HUES64 (cell line): Measurements from ENCODE around the gene PXDN.
"Not testable (repeated sequence)": the region's sequence is repeated elsewhere in the genome, so short reads cannot be mapped to it uniquely, and the experiment has no call there.

Experiments
- H3K27ac ChIP-seq: 2 replicates; pipeline ENCODE4 v1.7.0; 2013; ENCODE audit warnings: low read depth, low read length, inconsistent platforms
- H3K27me3 ChIP-seq: 2 replicates; pipeline ENCODE4 v1.6.1; 2013; ENCODE audit warnings: mild to moderate bottlenecking, low read length; ENCODE audit not compliant: insufficient read depth
- H3K36me3 ChIP-seq: 2 replicates; pipeline ENCODE4 v1.6.1; 2013; ENCODE audit warnings: mild to moderate bottlenecking, low read length; ENCODE audit not compliant: insufficient read depth
- H3K4me1 ChIP-seq: 2 replicates; pipeline ENCODE4 v1.6.1; 2013; ENCODE audit warnings: mild to moderate bottlenecking, low read length, moderate library complexity; ENCODE audit not compliant: insufficient read depth
- H3K4me3 ChIP-seq: 2 replicates; pipeline ENCODE4 v1.5.1; 2013; ENCODE audit warnings: mild to moderate bottlenecking, low read length, moderate library complexity
- H3K9ac ChIP-seq: 2 replicates; pipeline ENCODE4 v1.6.1; 2013; ENCODE audit warnings: mild to moderate bottlenecking, low read depth, low read length
- H3K9me3 ChIP-seq: 2 replicates; pipeline ENCODE4 v1.6.1; 2013; ENCODE audit warnings: low read depth, low read length; ENCODE audit not compliant: insufficient read depth
- WGBS: fragments of 150-250, 120-280 bp; methylation state at CpG from one replicate; pipeline ENCODE4 v1.1.7; 2013; ENCODE audit warnings: missing lambda C conversion rate; 5-methylcytosine and 5-hydroxymethylcytosine counted together

The PXDN gene

GRCh38 chr2:1759611-1759930, 15.3 kb upstream of the PXDN start:
- Histone ChIP-seq H3K4me1 (no peaks in the 10 kb centered on the region), H3K4me3 (no peak overlapping the region), H3K27me3 (no peaks in the 10 kb centered on the region), H3K27ac (no peak overlapping the region), H3K36me3 (no peaks in the 10 kb centered on the region), H3K9me3 (peaks cover 10% of the 10 kb centered on the region), H3K9ac (no peak overlapping the region)
- 95% methylated on average over 13 of the region's 13 CpGs for WGBS

- Histone ChIP-seq H3K36me3 (no peaks in the 10 kb centered on the region), H3K27ac (no peak overlapping the region), H3K9me3 (peaks cover 16% of the 10 kb centered on the region), H3K27me3 (no peaks in the 10 kb centered on the region), H3K4me1 (no peaks in the 10 kb centered on the region), H3K9ac (no peak overlapping the region), H3K4me3 (no peak overlapping the region)
- WGBS: 96% methylated on average over 26 of the region's 26 CpGs
These were observed 14.7 kb upstream of the PXDN start for GRCh38 chr2:1758774-1759610.

- 85% methylated on average over 3 of the region's 5 CpGs for WGBS
- Histone ChIP-seq H3K9me3 (peaks cover 18% of the 10 kb centered on the region), H3K4me3 (no peak overlapping the region), H3K27ac (no peak overlapping the region), H3K4me1 (no peaks in the 10 kb centered on the region), H3K36me3 (no peaks in the 10 kb centered on the region), H3K27me3 (no peaks in the 10 kb centered on the region), H3K9ac (no peak overlapping the region)
These were observed 13.9 kb upstream of the PXDN start for GRCh38 chr2:1758171-1758570.

- Histone ChIP-seq H3K9ac (no peak overlapping the region), H3K4me3 (no peak overlapping the region), H3K4me1 (no peaks in the 10 kb centered on the region), H3K27ac (no peak overlapping the region), H3K9me3 (peaks cover 18% of the 10 kb centered on the region), H3K27me3 (no peaks in the 10 kb centered on the region), H3K36me3 (no peaks in the 10 kb centered on the region)
- 99% methylated on average over 4 of the region's 4 CpGs for WGBS
These were observed 13.3 kb upstream of the PXDN start for GRCh38 chr2:1757567-1757966.

GRCh38 chr2:1757146-1757545, 12.8 kb upstream of the PXDN start:
- not testable (repeated sequence) for H3K9ac ChIP-seq, H3K27me3 ChIP-seq, H3K4me3 ChIP-seq, H3K27ac ChIP-seq, H3K4me1 ChIP-seq, H3K36me3 ChIP-seq
- 97% methylated on average over 12 of the region's 12 CpGs for WGBS
- peaks cover 18% of the 10 kb centered on the region for H3K9me3 ChIP-seq

GRCh38 chr2:1756456-1756855, 12.1 kb upstream of the PXDN start:
- WGBS: 95% methylated on average over 10 of the region's 10 CpGs
- no peaks in the 10 kb centered on the region for H3K36me3 ChIP-seq
- H3K9ac ChIP-seq: no peak overlapping the region
- H3K27ac ChIP-seq: no peak overlapping the region
- no peaks in the 10 kb centered on the region for H3K4me1 ChIP-seq
- no peaks in the 10 kb centered on the region for H3K27me3 ChIP-seq
- no peak overlapping the region for H3K4me3 ChIP-seq
- H3K9me3 ChIP-seq: peaks cover 18% of the 10 kb centered on the region

- no peaks in the 10 kb centered on the region for H3K27me3 ChIP-seq
- 95% methylated on average over 18 of the region's 18 CpGs for WGBS
- H3K4me3 ChIP-seq: no peak overlapping the region
- no peaks in the 10 kb centered on the region for H3K36me3 ChIP-seq
- no peak overlapping the region for H3K27ac ChIP-seq
- H3K9me3 ChIP-seq: peaks cover 18% of the 10 kb centered on the region
- no peak overlapping the region for H3K9ac ChIP-seq
- H3K4me1 ChIP-seq: no peaks in the 10 kb centered on the region
These were observed 11.3 kb upstream of the PXDN start for GRCh38 chr2:1755436-1756191.

GRCh38 chr2:1754461-1755170, 10.3 kb upstream of the PXDN start:
- H3K4me3 ChIP-seq: no peak overlapping the region
- no peak overlapping the region for H3K9ac ChIP-seq
- no peaks in the 10 kb centered on the region for H3K27me3 ChIP-seq
- peaks cover 12% of the 10 kb centered on the region for H3K9me3 ChIP-seq
- 95% methylated on average over 16 of the region's 16 CpGs for WGBS
- no peak overlapping the region for H3K27ac ChIP-seq
- no peaks in the 10 kb centered on the region for H3K36me3 ChIP-seq
- H3K4me1 ChIP-seq: no peaks in the 10 kb centered on the region

- no peak overlapping the region for H3K9ac ChIP-seq
- peaks cover 2% of the 10 kb centered on the region for H3K27me3 ChIP-seq
- no peaks in the 10 kb centered on the region for H3K36me3 ChIP-seq
- H3K9me3 ChIP-seq: peaks cover 12% of the 10 kb centered on the region
- 94% methylated on average over 12 of the region's 12 CpGs for WGBS
- H3K27ac ChIP-seq: no peak overlapping the region
- H3K4me3 ChIP-seq: no peak overlapping the region
- no peaks in the 10 kb centered on the region for H3K4me1 ChIP-seq
These were observed 9.7 kb upstream of the PXDN start for GRCh38 chr2:1754046-1754445.

GRCh38 chr2:1752751-1753150, 8.4 kb upstream of the PXDN start:
- H3K27ac ChIP-seq: no peak overlapping the region
- H3K9me3 ChIP-seq: peaks cover 12% of the 10 kb centered on the region
- 90% methylated on average over 6 of the region's 6 CpGs for WGBS
- no peak overlapping the region for H3K4me3 ChIP-seq
- no peaks in the 10 kb centered on the region for H3K4me1 ChIP-seq
- H3K27me3 ChIP-seq: peaks cover 12% of the 10 kb centered on the region
- no peaks in the 10 kb centered on the region for H3K36me3 ChIP-seq
- H3K9ac ChIP-seq: no peak overlapping the region
